Measurements from ENCODE around the gene CLIC3.

GRCh38 chr9:137006116-137007003 is 10.0 kb upstream of the CLIC3 start:
- TF ChIP-seq, protein P1, sequence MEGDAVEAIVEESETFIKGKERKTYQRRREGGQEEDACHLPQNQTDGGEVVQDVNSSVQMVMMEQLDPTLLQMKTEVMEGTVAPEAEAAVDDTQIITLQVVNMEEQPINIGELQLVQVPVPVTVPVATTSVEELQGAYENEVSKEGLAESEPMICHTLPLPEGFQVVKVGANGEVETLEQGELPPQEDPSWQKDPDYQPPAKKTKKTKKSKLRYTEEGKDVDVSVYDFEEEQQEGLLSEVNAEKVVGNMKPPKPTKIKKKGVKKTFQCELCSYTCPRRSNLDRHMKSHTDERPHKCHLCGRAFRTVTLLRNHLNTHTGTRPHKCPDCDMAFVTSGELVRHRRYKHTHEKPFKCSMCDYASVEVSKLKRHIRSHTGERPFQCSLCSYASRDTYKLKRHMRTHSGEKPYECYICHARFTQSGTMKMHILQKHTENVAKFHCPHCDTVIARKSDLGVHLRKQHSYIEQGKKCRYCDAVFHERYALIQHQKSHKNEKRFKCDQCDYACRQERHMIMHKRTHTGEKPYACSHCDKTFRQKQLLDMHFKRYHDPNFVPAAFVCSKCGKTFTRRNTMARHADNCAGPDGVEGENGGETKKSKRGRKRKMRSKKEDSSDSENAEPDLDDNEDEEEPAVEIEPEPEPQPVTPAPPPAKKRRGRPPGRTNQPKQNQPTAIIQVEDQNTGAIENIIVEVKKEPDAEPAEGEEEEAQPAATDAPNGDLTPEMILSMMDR (conservative IDR thresholded peaks at IDR 0.05; ENCODE audit: low read depth, low read length): no peak
- TF ChIP-seq EZH2phosphoT487 (IDR thresholded peaks at IDR 0.05; ENCODE audit: borderline replicate concordance, low read length) (no peak), EZH2 (IDR thresholded peaks at IDR 0.05; ENCODE audit: low read length, unreplicated experiment) (no peak)

Measured in PC-3 (cell line).